ENCODE data around the gene DNM1L. TPM values are rescaled to one million over a fixed set of nuclear protein-coding genes. Genes with fewer than 3 reads are reported as not detected.

DNM1L gene
- total RNA-seq, 4 donors from 2014 or later: 32.3 to 122 (median 62.2) TPM

DNA sequence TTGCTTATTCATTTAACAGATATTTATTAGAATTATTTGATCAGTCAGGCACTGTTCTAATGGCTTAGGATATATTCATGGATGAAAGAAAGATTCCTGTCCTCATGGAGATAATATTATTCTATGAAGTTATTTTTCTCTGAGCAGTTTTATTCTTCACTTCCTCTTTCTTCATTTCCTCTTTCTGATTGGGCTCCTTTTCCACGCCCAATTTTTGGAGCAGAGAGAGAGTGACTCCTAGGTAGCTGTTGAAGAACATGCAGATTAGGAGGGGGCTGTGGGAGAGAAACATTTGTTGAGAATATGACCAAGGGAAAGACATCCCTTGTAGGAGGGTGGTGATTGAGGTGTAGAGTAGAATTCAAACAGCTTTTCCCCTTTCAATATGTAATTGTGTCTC lies 82.6 kb downstream of the DNM1L start:
- no peaks in the 10 kb centered on the region for H3K9me3 ChIP-seq
- intact Hi-C loops (cut with DNase I; ENCODE audit: low total_unique reads): no loop called here
- no peaks in the 10 kb centered on the region for H3K4me1 ChIP-seq
- TF ChIP-seq, protein P1, sequence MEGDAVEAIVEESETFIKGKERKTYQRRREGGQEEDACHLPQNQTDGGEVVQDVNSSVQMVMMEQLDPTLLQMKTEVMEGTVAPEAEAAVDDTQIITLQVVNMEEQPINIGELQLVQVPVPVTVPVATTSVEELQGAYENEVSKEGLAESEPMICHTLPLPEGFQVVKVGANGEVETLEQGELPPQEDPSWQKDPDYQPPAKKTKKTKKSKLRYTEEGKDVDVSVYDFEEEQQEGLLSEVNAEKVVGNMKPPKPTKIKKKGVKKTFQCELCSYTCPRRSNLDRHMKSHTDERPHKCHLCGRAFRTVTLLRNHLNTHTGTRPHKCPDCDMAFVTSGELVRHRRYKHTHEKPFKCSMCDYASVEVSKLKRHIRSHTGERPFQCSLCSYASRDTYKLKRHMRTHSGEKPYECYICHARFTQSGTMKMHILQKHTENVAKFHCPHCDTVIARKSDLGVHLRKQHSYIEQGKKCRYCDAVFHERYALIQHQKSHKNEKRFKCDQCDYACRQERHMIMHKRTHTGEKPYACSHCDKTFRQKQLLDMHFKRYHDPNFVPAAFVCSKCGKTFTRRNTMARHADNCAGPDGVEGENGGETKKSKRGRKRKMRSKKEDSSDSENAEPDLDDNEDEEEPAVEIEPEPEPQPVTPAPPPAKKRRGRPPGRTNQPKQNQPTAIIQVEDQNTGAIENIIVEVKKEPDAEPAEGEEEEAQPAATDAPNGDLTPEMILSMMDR (IDR thresholded peaks at IDR 0.05): no peak
- no peak for TF ChIP-seq POLR2A (IDR thresholded peaks at IDR 0.05)
- H3K27ac ChIP-seq: no peak overlapping the region
- no peak for DNase-seq
- no peaks in the 10 kb centered on the region for H3K36me3 ChIP-seq
- no peak overlapping the region for H3K4me3 ChIP-seq
- H3K27me3 ChIP-seq: no peaks in the 10 kb centered on the region

DNA sequence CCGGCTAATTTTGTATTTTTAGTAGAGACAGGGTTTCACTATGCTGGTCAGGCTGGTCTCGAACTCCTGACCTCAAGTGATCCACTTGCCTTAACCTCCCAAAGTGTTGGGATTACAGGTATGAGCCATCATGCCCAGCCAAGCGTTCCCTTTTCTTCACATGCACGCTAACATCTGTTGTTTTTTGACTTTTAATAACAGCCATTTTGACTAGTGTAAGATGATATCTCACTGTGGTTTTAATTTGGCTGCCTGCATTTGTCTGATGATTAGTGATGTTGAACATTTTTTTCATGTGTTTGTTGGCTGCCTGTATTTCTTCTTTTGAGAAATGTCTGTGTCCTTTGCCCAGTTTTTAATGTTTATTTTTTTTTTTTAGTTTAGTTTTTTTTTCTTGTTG lies 86.8 kb downstream of the DNM1L start:
- Histone ChIP-seq H3K27ac (no peak overlapping the region), H3K4me1 (no peaks in the 10 kb centered on the region), H3K9me3 (no peaks in the 10 kb centered on the region), H3K4me3 (no peak overlapping the region), H3K27me3 (no peaks in the 10 kb centered on the region), H3K36me3 (no peaks in the 10 kb centered on the region)
- TF ChIP-seq, protein P1 (IDR thresholded peaks at IDR 0.05): no peak
- no peak for TF ChIP-seq POLR2A (IDR thresholded peaks at IDR 0.05)
- no peak for DNase-seq
- intact Hi-C loops (cut with DNase I; ENCODE audit: low total_unique reads): no loop called here

GRCh38 chr12:32768518-32768917 lies 89.4 kb downstream of the DNM1L start:
- Histone ChIP-seq H3K27ac (no peak overlapping the region), H3K4me3 (no peak overlapping the region), H3K9me3 (no peaks in the 10 kb centered on the region), H3K27me3 (no peaks in the 10 kb centered on the region), H3K36me3 (no peaks in the 10 kb centered on the region), H3K4me1 (no peaks in the 10 kb centered on the region)
- no peak for DNase-seq
- no peak for TF ChIP-seq POLR2A (IDR thresholded peaks at IDR 0.05)
- TF ChIP-seq, protein P1 (IDR thresholded peaks at IDR 0.05): no peak
- intact Hi-C loops (cut with DNase I; ENCODE audit: low total_unique reads): no loop called here

- H3K27me3 ChIP-seq: no peaks in the 10 kb centered on the region
- TF ChIP-seq POLR2A (IDR thresholded peaks at IDR 0.05): no peak
- TF ChIP-seq, protein P1 (IDR thresholded peaks at IDR 0.05): no peak
- intact Hi-C loops (cut with DNase I; ENCODE audit: low total_unique reads): no loop called here
- H3K4me1 ChIP-seq: no peaks in the 10 kb centered on the region
- no peaks in the 10 kb centered on the region for H3K36me3 ChIP-seq
- H3K4me3 ChIP-seq: no peak overlapping the region
- H3K9me3 ChIP-seq: no peaks in the 10 kb centered on the region
- DNase-seq: no peak
- H3K27ac ChIP-seq: no peak overlapping the region
These were observed 91.0 kb downstream of the DNM1L start for GRCh38 chr12:32770141-32770540.

- peaks cover 0 to 3% of the 10 kb centered on the region in 2 donors for H3K27me3 ChIP-seq
- H3K27ac ChIP-seq: no peak overlapping the region
- no peak overlapping the region for H3K4me3 ChIP-seq
- H3K9me3 ChIP-seq: no peaks in the 10 kb centered on the region
- intact Hi-C loops (cut with DNase I; ENCODE audit: low total_unique reads): no loop called here
- no peaks in the 10 kb centered on the region for H3K4me1 ChIP-seq
- TF ChIP-seq, protein P1 (IDR thresholded peaks at IDR 0.05): no peak
- TF ChIP-seq POLR2A (IDR thresholded peaks at IDR 0.05): no peak
- no peak for DNase-seq
- no peaks in the 10 kb centered on the region for H3K36me3 ChIP-seq
These were observed 94.6 kb downstream of the DNM1L start for GRCh38 chr12:32773691-32774090.
